HEK293T (cell line): ENCODE results near the gene CST4.

Experiments used
- BHLHE40 ChIP-seq: fragments of 450-650 bp; IDR thresholded peaks from 2 replicates; pipeline ENCODE4 v1.6.1; 2016; ENCODE audit warnings: mild to moderate bottlenecking, moderate library complexity, borderline replicate concordance
- FOXM1 ChIP-seq: fragments of 450-650 bp; IDR thresholded peaks from 2 replicates; pipeline ENCODE4 v1.6.1; 2017; ENCODE audit warnings: mild to moderate bottlenecking, borderline replicate concordance
- HDGF ChIP-seq: fragments of 450-650 bp; IDR thresholded peaks from 2 replicates; pipeline ENCODE4 v1.6.1; 2017; ENCODE audit warnings: antibody characterized with exemption, borderline replicate concordance
- PKNOX1 ChIP-seq: fragments of 450-650 bp; IDR thresholded peaks from 2 replicates; pipeline ENCODE4 v1.6.1; 2016
- TARDBP ChIP-seq: fragments of 450-650 bp; IDR thresholded peaks from 2 replicates; pipeline ENCODE4 v1.6.1; 2016

GRCh38 chr20:23683281-23683680 lies 5.6 kb downstream of the CST4 start:
- TF ChIP-seq HDGF, result no peak
- no peak for TF ChIP-seq BHLHE40
- TF ChIP-seq PKNOX1, result no peak
- no peak for TF ChIP-seq FOXM1
- TF ChIP-seq TARDBP, result no peak
